ENCODE data around the gene SPAG16. TPM values are rescaled to one million over a fixed set of nuclear protein-coding genes. Genes with fewer than 3 reads are reported as not detected.

The SPAG16 gene
- total and polyA plus RNA-seq, 2 donors (not counting 1 experiment from before 2014, with no cell fraction given), result 3.4 to 8.6 TPM

DNA sequence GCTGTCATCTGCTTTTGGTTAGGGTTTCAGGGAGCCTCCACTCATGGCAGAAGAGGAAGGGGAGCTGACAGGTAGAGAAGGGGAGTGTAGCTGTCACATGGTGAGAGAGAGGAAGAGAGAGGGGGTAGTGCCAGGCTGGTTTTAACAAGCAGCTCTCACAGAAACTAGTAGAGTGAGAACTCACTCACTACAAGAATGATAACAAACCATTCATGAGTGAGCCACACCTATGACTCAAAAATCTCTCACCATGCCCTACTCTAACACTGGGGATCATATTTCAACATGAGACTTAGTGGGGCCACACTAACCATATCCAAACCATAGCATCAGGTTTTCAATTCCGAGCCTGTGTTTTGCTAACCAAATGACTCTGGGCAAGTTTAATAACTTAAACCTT is 851.7 kb downstream of the SPAG16 start:
- Histone ChIP-seq H4K20me1 (ENCODE audit: control insufficient read depth, insufficient read depth, low read length, poor library complexity, severe bottlenecking) (no peaks in the 10 kb centered on the region), H3K4me3 (ENCODE audit: control extremely low read depth in 1 of 5, extremely low read depth in 1 of 5, insufficient read depth in 1 of 5, low read depth in 2 of 5, low read length in 4 of 5) (no peak overlapping the region), H3K9me3 (ENCODE audit: control extremely low read depth in 1 of 3, control insufficient read depth in 2 of 3, insufficient read depth in 1 of 3, low read length in 2 of 3) (no peaks in the 10 kb centered on the region), H2AFZ (ENCODE audit: insufficient read depth, low read depth, low read length, poor library complexity, severe bottlenecking) (no peak overlapping the region), H3K9ac (ENCODE audit: low read length) (no peak overlapping the region), H3K79me2 (ENCODE audit: control insufficient read depth, insufficient read depth, low read length) (no peaks in the 10 kb centered on the region), H3K27me3 (replicated peaks in 1 of 4; ENCODE audit: control extremely low read depth in 1 of 4, control insufficient read depth in 3 of 4, insufficient read depth in 4 of 4, low read length in 3 of 4) (no peaks in the 10 kb centered on the region), H3K36me3 (replicated peaks in 1 of 2; ENCODE audit: control extremely low read depth in 1 of 2, control insufficient read depth in 1 of 2, extremely low read depth in 1 of 2, insufficient read depth in 2 of 2, low read length in 1 of 2) (no peaks in the 10 kb centered on the region), H3K27ac (ENCODE audit: low read length in 2 of 2) (no peak overlapping the region), H3K4me1 (ENCODE audit: control insufficient read depth in 2 of 2, insufficient read depth in 2 of 2, low read length in 2 of 2) (no peaks in the 10 kb centered on the region), H3K4me2 (replicated peaks; ENCODE audit: low read depth, low read length, poor library complexity, severe bottlenecking) (no peak overlapping the region)
- H3K4me1 Mint-ChIP-seq, result no peaks in the 10 kb centered on the region
- ChIA-PET CTCF (no interaction called here), POLR2A (no interaction called here)
- H3K27ac Mint-ChIP-seq, result no peak overlapping the region
- intact Hi-C loops (cut with micrococcal nuclease), result no loop called here
- no peaks in the 10 kb centered on the region for H3K27me3 Mint-ChIP-seq
- no CpG with 5 or more reads among the region's 1 CpG for WGBS (ENCODE audit: insufficient coverage)
- TF ChIP-seq, protein P1, sequence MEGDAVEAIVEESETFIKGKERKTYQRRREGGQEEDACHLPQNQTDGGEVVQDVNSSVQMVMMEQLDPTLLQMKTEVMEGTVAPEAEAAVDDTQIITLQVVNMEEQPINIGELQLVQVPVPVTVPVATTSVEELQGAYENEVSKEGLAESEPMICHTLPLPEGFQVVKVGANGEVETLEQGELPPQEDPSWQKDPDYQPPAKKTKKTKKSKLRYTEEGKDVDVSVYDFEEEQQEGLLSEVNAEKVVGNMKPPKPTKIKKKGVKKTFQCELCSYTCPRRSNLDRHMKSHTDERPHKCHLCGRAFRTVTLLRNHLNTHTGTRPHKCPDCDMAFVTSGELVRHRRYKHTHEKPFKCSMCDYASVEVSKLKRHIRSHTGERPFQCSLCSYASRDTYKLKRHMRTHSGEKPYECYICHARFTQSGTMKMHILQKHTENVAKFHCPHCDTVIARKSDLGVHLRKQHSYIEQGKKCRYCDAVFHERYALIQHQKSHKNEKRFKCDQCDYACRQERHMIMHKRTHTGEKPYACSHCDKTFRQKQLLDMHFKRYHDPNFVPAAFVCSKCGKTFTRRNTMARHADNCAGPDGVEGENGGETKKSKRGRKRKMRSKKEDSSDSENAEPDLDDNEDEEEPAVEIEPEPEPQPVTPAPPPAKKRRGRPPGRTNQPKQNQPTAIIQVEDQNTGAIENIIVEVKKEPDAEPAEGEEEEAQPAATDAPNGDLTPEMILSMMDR (IDR thresholded peaks at IDR 0.05), result no peak
- no peak for TF ChIP-seq EZH2 (IDR thresholded peaks at IDR 0.05; ENCODE audit: borderline replicate concordance, insufficient read depth, low read depth, low read length, poor library complexity, severe bottlenecking)
- H3K9me3 Mint-ChIP-seq (ENCODE audit: insufficient read depth), result no peaks in the 10 kb centered on the region
- DNase-seq (no peak), ATAC-seq (ENCODE audit: low read depth) (no peak)
- no peak overlapping the region for H3K4me3 Mint-ChIP-seq

DNA sequence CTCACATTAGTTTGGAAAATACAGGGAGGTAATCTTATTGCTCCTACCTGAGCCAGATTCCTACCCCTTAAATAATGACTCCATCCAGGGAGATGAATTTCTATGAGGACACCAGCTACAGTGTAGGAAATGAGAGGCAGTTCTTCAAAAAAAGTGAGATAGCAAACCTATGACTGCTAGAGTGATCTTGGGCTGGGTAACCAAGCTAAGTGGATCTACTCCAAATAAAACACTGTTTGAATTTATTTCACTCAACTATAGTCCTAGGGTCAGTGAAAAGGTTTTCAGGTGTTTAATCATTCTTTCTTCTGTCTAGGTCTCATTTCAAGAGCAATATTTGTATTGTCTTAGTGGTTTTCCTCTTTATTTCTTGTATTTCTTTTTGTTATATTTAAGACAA is 854.5 kb downstream of the SPAG16 start:
- no peak overlapping the region for H3K27ac Mint-ChIP-seq
- no peaks in the 10 kb centered on the region for H3K9me3 ChIP-seq (ENCODE audit: control extremely low read depth in 1 of 3, control insufficient read depth in 2 of 3, insufficient read depth in 1 of 3, low read length in 2 of 3)
- no peak for TF ChIP-seq EZH2 (IDR thresholded peaks at IDR 0.05; ENCODE audit: borderline replicate concordance, insufficient read depth, low read depth, low read length, poor library complexity, severe bottlenecking)
- TF ChIP-seq, protein P1 (IDR thresholded peaks at IDR 0.05), result no peak
- H2AFZ ChIP-seq (ENCODE audit: insufficient read depth, low read depth, low read length, poor library complexity, severe bottlenecking), result no peak overlapping the region
- no peaks in the 10 kb centered on the region for H3K4me1 Mint-ChIP-seq
- H3K4me3 Mint-ChIP-seq, result no peak overlapping the region
- H3K9ac ChIP-seq (ENCODE audit: low read length), result no peak overlapping the region
- no peak overlapping the region for H3K4me2 ChIP-seq (replicated peaks; ENCODE audit: low read depth, low read length, poor library complexity, severe bottlenecking)
- no peak overlapping the region for H3K27ac ChIP-seq (ENCODE audit: low read length in 2 of 2)
- no peaks in the 10 kb centered on the region for H4K20me1 ChIP-seq (ENCODE audit: control insufficient read depth, insufficient read depth, low read length, poor library complexity, severe bottlenecking)
- ATAC-seq (ENCODE audit: low read depth) (no peak), DNase-seq (no peak)
- ChIA-PET CTCF (no interaction called here), POLR2A (no interaction called here)
- H3K36me3 ChIP-seq (replicated peaks in 1 of 2; ENCODE audit: control extremely low read depth in 1 of 2, control insufficient read depth in 1 of 2, extremely low read depth in 1 of 2, insufficient read depth in 2 of 2, low read length in 1 of 2), result no peaks in the 10 kb centered on the region
- H3K27me3 ChIP-seq (replicated peaks in 1 of 4; ENCODE audit: control extremely low read depth in 1 of 4, control insufficient read depth in 3 of 4, insufficient read depth in 4 of 4, low read length in 3 of 4), result no peaks in the 10 kb centered on the region
- H3K4me3 ChIP-seq (ENCODE audit: control extremely low read depth in 1 of 5, extremely low read depth in 1 of 5, insufficient read depth in 1 of 5, low read depth in 2 of 5, low read length in 4 of 5), result no peak overlapping the region
- H3K9me3 Mint-ChIP-seq (ENCODE audit: insufficient read depth), result no peaks in the 10 kb centered on the region
- no peaks in the 10 kb centered on the region for H3K4me1 ChIP-seq (ENCODE audit: control insufficient read depth in 2 of 2, insufficient read depth in 2 of 2, low read length in 2 of 2)
- intact Hi-C loops (cut with micrococcal nuclease), result no loop called here
- H3K27me3 Mint-ChIP-seq, result no peaks in the 10 kb centered on the region
- H3K79me2 ChIP-seq (ENCODE audit: control insufficient read depth, insufficient read depth, low read length), result no peaks in the 10 kb centered on the region

Data from B cell (primary cell).